Tibial nerve (tissue), 3 donors: ENCODE measurements around the gene TMED6.

ENCODE experiments used
- POLR2A ChIP-seq, 2 donors: fragments of 450-650 bp; IDR thresholded peaks; one replicate each; pipeline ENCODE4 v1.6.1; 2017; ENCODE audit warnings: antibody characterized with exemption in 2 of 2, mild to moderate bottlenecking in 2 of 2, moderate library complexity in 2 of 2
- TF ChIP-seq, protein P1 (sequence below), 5 experiments: fragments of 200-600 bp in 3 of 5; fragments of 450-650 bp in 2 of 5; sonication (generic) in 3 of 5; IDR thresholded peaks; one replicate each; pipeline ENCODE4 v1.5.1; 2016 to 2019; ENCODE audit warnings: antibody characterized with exemption in 5 of 5, mild to moderate bottlenecking in 3 of 5, moderate library complexity in 2 of 5

DNA sequence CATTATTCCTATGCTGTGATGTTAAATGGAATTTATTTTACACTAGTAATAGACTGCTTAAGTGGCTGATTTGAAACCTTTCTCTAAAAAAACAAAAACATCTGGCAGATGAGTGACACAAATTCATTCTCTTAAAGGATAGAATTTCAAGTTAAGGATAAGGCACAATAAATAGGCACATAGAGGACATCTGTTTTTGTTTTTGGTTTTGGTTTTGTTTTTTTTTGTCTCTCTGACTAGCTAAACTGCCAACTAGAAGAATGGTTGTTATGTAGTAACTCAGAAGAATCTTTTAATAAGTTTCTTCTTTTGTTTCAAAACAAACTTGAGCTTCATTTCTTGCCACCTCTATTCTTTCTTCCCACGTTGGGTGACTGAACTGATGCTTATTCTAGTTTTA lies 45.6 kb downstream of the TMED6 start:
- TF ChIP-seq POLR2A (IDR thresholded peaks at IDR 0.05): no peak
- TF ChIP-seq, protein P1, sequence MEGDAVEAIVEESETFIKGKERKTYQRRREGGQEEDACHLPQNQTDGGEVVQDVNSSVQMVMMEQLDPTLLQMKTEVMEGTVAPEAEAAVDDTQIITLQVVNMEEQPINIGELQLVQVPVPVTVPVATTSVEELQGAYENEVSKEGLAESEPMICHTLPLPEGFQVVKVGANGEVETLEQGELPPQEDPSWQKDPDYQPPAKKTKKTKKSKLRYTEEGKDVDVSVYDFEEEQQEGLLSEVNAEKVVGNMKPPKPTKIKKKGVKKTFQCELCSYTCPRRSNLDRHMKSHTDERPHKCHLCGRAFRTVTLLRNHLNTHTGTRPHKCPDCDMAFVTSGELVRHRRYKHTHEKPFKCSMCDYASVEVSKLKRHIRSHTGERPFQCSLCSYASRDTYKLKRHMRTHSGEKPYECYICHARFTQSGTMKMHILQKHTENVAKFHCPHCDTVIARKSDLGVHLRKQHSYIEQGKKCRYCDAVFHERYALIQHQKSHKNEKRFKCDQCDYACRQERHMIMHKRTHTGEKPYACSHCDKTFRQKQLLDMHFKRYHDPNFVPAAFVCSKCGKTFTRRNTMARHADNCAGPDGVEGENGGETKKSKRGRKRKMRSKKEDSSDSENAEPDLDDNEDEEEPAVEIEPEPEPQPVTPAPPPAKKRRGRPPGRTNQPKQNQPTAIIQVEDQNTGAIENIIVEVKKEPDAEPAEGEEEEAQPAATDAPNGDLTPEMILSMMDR (IDR thresholded peaks at IDR 0.05): no peak
